ENCODE results near the gene PHLDA2.

Gene PHLDA2, protein sequence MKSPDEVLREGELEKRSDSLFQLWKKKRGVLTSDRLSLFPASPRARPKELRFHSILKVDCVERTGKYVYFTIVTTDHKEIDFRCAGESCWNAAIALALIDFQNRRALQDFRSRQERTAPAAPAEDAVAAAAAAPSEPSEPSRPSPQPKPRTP

DNA sequence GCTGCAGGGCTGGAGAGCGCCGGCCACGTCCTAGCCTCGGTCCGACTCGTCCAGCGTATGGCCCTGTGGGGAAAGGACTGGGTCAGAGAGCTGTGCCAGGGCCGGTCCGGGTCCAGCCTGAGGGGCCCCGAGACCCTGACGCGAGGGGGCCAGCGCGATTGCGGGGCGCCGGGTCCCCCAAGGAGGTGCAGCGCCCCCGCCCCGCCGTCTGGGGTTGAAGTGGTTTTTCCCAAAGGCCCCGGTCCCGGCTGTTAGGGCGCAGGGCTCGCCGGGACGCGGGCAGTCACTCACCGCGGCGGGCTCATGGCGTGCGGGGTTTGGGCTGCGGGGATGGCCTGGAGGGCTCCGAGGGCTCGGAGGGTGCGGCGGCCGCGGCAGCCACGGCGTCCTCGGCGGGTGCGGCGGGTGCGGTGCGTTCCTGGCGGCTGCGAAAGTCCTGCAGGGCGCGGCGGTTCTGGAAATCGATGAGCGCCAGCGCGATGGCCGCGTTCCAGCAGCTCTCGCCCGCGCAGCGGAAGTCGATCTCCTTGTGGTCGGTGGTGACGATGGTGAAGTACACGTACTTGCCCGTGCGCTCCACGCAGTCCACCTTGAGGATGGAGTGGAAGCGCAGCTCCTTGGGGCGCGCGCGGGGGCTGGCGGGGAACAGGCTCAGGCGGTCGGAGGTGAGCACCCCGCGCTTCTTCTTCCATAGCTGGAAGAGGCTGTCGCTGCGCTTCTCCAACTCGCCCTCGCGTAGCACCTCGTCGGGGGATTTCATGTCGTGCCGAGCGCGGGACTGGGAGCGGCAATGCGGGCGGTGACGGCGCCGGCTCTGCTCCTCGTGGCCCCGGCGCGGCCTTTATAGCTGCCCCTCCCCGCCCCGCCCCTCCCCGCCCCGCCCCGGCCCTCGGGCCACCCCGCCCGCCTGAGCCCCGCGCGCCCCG lies at the start of gene PHLDA2:
PHLDA2 (minus strand) TSS at position 816 of the 926 bp plus-strand sequence; CDS start at position 760, 56 bp downstream.
- Histone ChIP-seq H3K27ac (no peak within 1 kb of the TSS), H3K79me2 (no peaks in the 10 kb centered on the region), H2AFZ (peak within 1 kb of the TSS; percentile 68)

GRCh38 chr11:2977113-2977512 lies 47.9 kb upstream of the PHLDA2 start:
- no peaks in the 10 kb centered on the region for H3K36me3 ChIP-seq (ENCODE audit: control insufficient read depth, insufficient read depth, low read length)

More for the DNA sequence above, at the start of gene PHLDA2:
- peak within 1 kb of the TSS; percentile 66 for H3K4me2 ChIP-seq (ENCODE audit: low read length)
- no peak within 1 kb of the TSS for H3K9ac ChIP-seq
- peaks cover 4% of the 10 kb centered on the region for H3K4me1 ChIP-seq
- TF ChIP-seq, protein P1, sequence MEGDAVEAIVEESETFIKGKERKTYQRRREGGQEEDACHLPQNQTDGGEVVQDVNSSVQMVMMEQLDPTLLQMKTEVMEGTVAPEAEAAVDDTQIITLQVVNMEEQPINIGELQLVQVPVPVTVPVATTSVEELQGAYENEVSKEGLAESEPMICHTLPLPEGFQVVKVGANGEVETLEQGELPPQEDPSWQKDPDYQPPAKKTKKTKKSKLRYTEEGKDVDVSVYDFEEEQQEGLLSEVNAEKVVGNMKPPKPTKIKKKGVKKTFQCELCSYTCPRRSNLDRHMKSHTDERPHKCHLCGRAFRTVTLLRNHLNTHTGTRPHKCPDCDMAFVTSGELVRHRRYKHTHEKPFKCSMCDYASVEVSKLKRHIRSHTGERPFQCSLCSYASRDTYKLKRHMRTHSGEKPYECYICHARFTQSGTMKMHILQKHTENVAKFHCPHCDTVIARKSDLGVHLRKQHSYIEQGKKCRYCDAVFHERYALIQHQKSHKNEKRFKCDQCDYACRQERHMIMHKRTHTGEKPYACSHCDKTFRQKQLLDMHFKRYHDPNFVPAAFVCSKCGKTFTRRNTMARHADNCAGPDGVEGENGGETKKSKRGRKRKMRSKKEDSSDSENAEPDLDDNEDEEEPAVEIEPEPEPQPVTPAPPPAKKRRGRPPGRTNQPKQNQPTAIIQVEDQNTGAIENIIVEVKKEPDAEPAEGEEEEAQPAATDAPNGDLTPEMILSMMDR (IDR thresholded peaks at IDR 0.05), result no peak
- H3K36me3 ChIP-seq (ENCODE audit: control insufficient read depth, insufficient read depth, low read length), result no peaks in the 10 kb centered on the region
- H3K27me3 ChIP-seq (ENCODE audit: control insufficient read depth, insufficient read depth, low read length), result no peaks in the 10 kb centered on the region
- H3K9me3 ChIP-seq (ENCODE audit: control insufficient read depth, low read length), result no peaks in the 10 kb centered on the region
- H3K4me3 ChIP-seq (ENCODE audit: low read depth, low read length), result peak within 1 kb of the TSS; percentile 40

DNA sequence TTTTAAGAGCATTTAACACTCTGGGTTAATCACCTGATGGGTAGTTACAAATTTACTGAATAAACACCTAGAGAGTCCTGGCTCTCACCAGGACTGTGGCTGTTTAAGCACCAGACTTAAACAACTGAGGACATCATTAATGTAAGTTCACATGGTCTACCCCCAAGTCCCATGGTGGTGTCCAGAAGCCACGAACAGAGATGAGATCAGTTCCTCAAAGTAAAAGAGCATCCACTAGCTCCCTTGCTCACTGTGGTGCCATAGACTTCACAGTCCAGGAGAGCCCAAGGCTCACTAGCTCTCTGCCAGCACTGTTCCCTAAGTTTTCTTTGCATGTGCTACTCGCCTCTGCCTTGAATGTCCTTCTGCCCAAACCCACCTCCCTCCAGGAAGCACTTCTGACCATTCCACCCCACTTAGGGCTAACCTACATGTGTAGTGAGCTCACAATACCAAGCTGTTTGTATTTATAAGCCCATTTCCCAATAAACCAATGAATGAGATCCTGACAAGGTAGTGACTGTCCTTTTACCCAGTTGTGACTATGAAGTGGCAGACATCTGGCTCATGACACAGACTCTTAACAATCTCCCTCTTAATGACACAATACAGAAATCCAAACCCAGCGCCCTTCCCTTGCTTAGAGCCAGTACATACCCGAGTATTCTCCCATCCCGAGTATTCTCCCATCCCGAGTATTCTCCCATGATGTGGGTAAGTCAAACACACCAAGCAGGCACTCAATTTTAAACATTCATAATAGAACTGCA lies 47.3 kb upstream of the PHLDA2 start:
- TF ChIP-seq, protein P1 (IDR thresholded peaks at IDR 0.05), result no peak
- H3K27me3 ChIP-seq (ENCODE audit: control insufficient read depth, insufficient read depth, low read length), result no peaks in the 10 kb centered on the region
- no peak overlapping the region for H3K4me3 ChIP-seq (ENCODE audit: low read depth, low read length)
- peaks cover 19% of the 10 kb centered on the region for H3K79me2 ChIP-seq
- no peaks in the 10 kb centered on the region for H3K9me3 ChIP-seq (ENCODE audit: control insufficient read depth, low read length)
- no peak overlapping the region for H2AFZ ChIP-seq
- H3K4me1 ChIP-seq, result peaks cover 2% of the 10 kb centered on the region
- no peak overlapping the region for H3K27ac ChIP-seq
- no peak overlapping the region for H3K4me2 ChIP-seq (ENCODE audit: low read length)
- H3K36me3 ChIP-seq (ENCODE audit: control insufficient read depth, insufficient read depth, low read length), result no peaks in the 10 kb centered on the region
- H3K9ac ChIP-seq, result no peak overlapping the region

More at GRCh38 chr11:2977113-2977512, 47.9 kb upstream of the PHLDA2 start:
- Histone ChIP-seq H2AFZ (no peak overlapping the region), H3K4me1 (peaks cover 2% of the 10 kb centered on the region), H3K9ac (no peak overlapping the region), H3K9me3 (ENCODE audit: control insufficient read depth, low read length) (no peaks in the 10 kb centered on the region), H3K4me3 (ENCODE audit: low read depth, low read length) (no peak overlapping the region), H3K27ac (no peak overlapping the region), H3K79me2 (peaks cover 23% of the 10 kb centered on the region), H3K4me2 (ENCODE audit: low read length) (no peak overlapping the region), H3K27me3 (ENCODE audit: control insufficient read depth, insufficient read depth, low read length) (no peaks in the 10 kb centered on the region)
- TF ChIP-seq, protein P1 (IDR thresholded peaks at IDR 0.05), result no peak

DNA sequence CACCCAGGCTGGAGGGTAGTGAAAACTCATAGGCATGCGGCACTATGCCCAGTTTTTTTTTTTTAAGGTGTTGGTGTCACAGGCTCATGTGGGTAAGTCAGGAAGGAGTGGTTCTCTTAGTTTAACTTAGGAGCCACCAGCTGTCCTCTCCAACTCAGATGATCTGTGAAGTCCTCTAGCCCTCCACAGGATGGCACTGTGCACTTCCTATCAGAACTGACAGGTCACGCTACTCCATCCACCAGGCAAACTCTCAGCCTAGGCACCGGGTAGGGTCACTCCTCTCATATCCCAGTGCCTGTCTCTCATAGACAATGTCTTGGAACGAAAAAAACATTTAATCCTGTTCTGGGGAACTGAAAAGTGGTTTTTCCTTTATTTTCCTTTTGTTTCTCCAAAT lies 46.4 kb upstream of the PHLDA2 start:
- no peaks in the 10 kb centered on the region for H3K9me3 ChIP-seq (ENCODE audit: control insufficient read depth, low read length)
- no peak overlapping the region for H3K9ac ChIP-seq
- no peak overlapping the region for H3K4me2 ChIP-seq (ENCODE audit: low read length)
- H3K27ac ChIP-seq, result no peak overlapping the region
- H3K27me3 ChIP-seq (ENCODE audit: control insufficient read depth, insufficient read depth, low read length), result no peaks in the 10 kb centered on the region
- H3K79me2 ChIP-seq, result peaks cover 19% of the 10 kb centered on the region
- TF ChIP-seq, protein P1 (IDR thresholded peaks at IDR 0.05), result peak; percentile 37
- H2AFZ ChIP-seq, result no peak overlapping the region
- peaks cover 2% of the 10 kb centered on the region for H3K4me1 ChIP-seq
- no peaks in the 10 kb centered on the region for H3K36me3 ChIP-seq (ENCODE audit: control insufficient read depth, insufficient read depth, low read length)
- H3K4me3 ChIP-seq (ENCODE audit: low read depth, low read length), result no peak overlapping the region

Data from parathyroid adenoma (tissue), 2 donors.